ENCODE results near the gene FRS2.

DNA sequence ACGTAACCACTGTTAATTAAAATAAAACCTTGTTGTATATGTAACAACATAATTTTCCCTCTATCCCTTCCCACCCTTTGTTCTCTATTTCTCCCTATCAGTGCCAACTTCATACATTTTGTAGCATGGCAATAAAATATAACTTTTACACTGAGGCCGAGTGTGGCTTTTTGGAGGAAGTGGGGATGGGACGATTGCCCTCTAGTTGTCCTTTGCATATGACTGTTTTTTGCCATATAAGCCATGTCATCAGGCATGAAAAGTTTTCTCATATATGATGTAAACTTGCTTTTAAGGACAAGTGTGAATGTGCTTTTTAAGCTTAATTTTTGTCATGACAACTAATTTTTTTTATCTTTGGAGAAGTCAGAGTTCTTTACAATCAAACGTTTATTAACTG is 108.8 kb downstream of the FRS2 start:
- TF ChIP-seq, protein P1, sequence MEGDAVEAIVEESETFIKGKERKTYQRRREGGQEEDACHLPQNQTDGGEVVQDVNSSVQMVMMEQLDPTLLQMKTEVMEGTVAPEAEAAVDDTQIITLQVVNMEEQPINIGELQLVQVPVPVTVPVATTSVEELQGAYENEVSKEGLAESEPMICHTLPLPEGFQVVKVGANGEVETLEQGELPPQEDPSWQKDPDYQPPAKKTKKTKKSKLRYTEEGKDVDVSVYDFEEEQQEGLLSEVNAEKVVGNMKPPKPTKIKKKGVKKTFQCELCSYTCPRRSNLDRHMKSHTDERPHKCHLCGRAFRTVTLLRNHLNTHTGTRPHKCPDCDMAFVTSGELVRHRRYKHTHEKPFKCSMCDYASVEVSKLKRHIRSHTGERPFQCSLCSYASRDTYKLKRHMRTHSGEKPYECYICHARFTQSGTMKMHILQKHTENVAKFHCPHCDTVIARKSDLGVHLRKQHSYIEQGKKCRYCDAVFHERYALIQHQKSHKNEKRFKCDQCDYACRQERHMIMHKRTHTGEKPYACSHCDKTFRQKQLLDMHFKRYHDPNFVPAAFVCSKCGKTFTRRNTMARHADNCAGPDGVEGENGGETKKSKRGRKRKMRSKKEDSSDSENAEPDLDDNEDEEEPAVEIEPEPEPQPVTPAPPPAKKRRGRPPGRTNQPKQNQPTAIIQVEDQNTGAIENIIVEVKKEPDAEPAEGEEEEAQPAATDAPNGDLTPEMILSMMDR (IDR thresholded peaks at IDR 0.05): no peak
- no peak for TF ChIP-seq EP300 (IDR thresholded peaks at IDR 0.05)
- TF ChIP-seq POLR2A (IDR thresholded peaks at IDR 0.05): no peak
- TF ChIP-seq POLR2AphosphoS5 (IDR thresholded peaks at IDR 0.05): no peak

All from gastroesophageal sphincter (tissue), 3 donors.